ENCODE results near the gene AQP1. TPM values are rescaled to one million over a fixed set of nuclear protein-coding genes. Genes with fewer than 3 reads are reported as not detected.

The AQP1 gene
- polyA plus RNA-seq, 2 of the 4 experiments (the other 2 are of a cell fraction), result 0.49 to 0.58 TPM

GRCh38 chr7:30907527-30908267 lies 4.0 kb upstream of the AQP1 start:
- WGBS (ENCODE audit: missing lambda C conversion rate), result 82% methylated on average over 6 of the region's 14 CpGs

GRCh38 chr7:30908681-30909080 lies 3.0 kb upstream of the AQP1 start:
- TF ChIP-seq, protein P1, sequence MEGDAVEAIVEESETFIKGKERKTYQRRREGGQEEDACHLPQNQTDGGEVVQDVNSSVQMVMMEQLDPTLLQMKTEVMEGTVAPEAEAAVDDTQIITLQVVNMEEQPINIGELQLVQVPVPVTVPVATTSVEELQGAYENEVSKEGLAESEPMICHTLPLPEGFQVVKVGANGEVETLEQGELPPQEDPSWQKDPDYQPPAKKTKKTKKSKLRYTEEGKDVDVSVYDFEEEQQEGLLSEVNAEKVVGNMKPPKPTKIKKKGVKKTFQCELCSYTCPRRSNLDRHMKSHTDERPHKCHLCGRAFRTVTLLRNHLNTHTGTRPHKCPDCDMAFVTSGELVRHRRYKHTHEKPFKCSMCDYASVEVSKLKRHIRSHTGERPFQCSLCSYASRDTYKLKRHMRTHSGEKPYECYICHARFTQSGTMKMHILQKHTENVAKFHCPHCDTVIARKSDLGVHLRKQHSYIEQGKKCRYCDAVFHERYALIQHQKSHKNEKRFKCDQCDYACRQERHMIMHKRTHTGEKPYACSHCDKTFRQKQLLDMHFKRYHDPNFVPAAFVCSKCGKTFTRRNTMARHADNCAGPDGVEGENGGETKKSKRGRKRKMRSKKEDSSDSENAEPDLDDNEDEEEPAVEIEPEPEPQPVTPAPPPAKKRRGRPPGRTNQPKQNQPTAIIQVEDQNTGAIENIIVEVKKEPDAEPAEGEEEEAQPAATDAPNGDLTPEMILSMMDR (IDR thresholded peaks at IDR 0.05), result no peak
- no peak for TF ChIP-seq HOXB5 (CRISPR knock-in tag; IDR thresholded peaks at IDR 0.05)
- TF ChIP-seq HDAC2 (IDR thresholded peaks at IDR 0.05), result no peak
- no peak for TF ChIP-seq CHD4 (IDR thresholded peaks at IDR 0.05; ENCODE audit: borderline replicate concordance)
- TF ChIP-seq ZFP36 (IDR thresholded peaks at IDR 0.05; ENCODE audit: borderline replicate concordance, partially characterized antibody), result no peak
- no peak for TF ChIP-seq HEYL (CRISPR knock-in tag; IDR thresholded peaks at IDR 0.05)
- TF ChIP-seq EHF (CRISPR knock-in tag; IDR thresholded peaks at IDR 0.05), result no peak
- no peak for TF ChIP-seq FOXS1 (CRISPR knock-in tag; IDR thresholded peaks at IDR 0.05)
- TF ChIP-seq ZNF302 (CRISPR knock-in tag; IDR thresholded peaks at IDR 0.05), result no peak
- no peak for TF ChIP-seq ELK1 (IDR thresholded peaks at IDR 0.05; ENCODE audit: low read depth, low read length)
- TF ChIP-seq EHMT2 (IDR thresholded peaks at IDR 0.05; ENCODE audit: low read depth), result no peak
- no peak for TF ChIP-seq SREBF2 (IDR thresholded peaks at IDR 0.05)
- TF ChIP-seq FOSB (CRISPR knock-in tag; IDR thresholded peaks at IDR 0.05), result no peak
- no peak for TF ChIP-seq RNF2 (IDR thresholded peaks at IDR 0.05; ENCODE audit: borderline replicate concordance, low read depth)
- TF ChIP-seq POLR2AphosphoS2 (conservative IDR thresholded peaks at IDR 0.05; ENCODE audit: low read length), result no peak
- TF ChIP-seq, protein P2, sequence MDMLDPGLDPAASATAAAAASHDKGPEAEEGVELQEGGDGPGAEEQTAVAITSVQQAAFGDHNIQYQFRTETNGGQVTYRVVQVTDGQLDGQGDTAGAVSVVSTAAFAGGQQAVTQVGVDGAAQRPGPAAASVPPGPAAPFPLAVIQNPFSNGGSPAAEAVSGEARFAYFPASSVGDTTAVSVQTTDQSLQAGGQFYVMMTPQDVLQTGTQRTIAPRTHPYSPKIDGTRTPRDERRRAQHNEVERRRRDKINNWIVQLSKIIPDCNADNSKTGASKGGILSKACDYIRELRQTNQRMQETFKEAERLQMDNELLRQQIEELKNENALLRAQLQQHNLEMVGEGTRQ (IDR thresholded peaks at IDR 0.05), result no peak
- TF ChIP-seq RFX5 (IDR thresholded peaks at IDR 0.05), result no peak
- TF ChIP-seq SMC3 (IDR thresholded peaks at IDR 0.05), result no peak
- TF ChIP-seq TP53 (CRISPR knock-in tag; IDR thresholded peaks at IDR 0.05), result no peak
- 85% methylated on average over 10 of the region's 10 CpGs for WGBS (ENCODE audit: missing lambda C conversion rate)
- H3K9me3 ChIP-seq, result no peaks in the 10 kb centered on the region
- no peak overlapping the region for H3K27ac ChIP-seq
- H3K4me1 ChIP-seq, result peaks cover 8% of the 10 kb centered on the region; the same call in 2 of the 3 replicates
- H3K4me2 ChIP-seq, result no peak overlapping the region
- no peak for FAIRE-seq
- DNase-seq (ENCODE audit: low read depth in 1 of 2, low spot score in 1 of 2), result no peak
- H3K4me3 ChIP-seq, result no peak overlapping the region
- peak in 1 of 2 experiments; percentile 39; a peak in 3 of 6 replicates for ATAC-seq
- ChIA-PET CTCF (interaction anchor here (0.8 to 1.3 kb wide), 4 partner anchors 9 to 109 kb away, joined by 3 to 4 read pairs (median 3); no protein-coding TSS in a partner anchor), POLR2A (no interaction called here)

More at GRCh38 chr7:30907527-30908267, 4.0 kb upstream of the AQP1 start:
- DNase-seq (ENCODE audit: low read depth in 1 of 2, low spot score in 1 of 2) (no peak), FAIRE-seq (no peak), ATAC-seq (peak in 1 of 2 experiments; percentile 16; a peak in 1 of 6 replicates)
- Histone ChIP-seq H3K4me3 (no peak overlapping the region), H3K4me2 (no peak overlapping the region), H3K4me1 (peaks cover 8% of the 10 kb centered on the region; the same call in 2 of the 3 replicates), H3K27ac (no peak overlapping the region), H3K9me3 (no peaks in the 10 kb centered on the region)
- ChIA-PET POLR2A (no interaction called here), CTCF (interaction anchor here (0.8 to 1.9 kb wide), 4 partner anchors 10 to 76 kb away, joined by 3 to 4 read pairs (median 4); no protein-coding TSS in a partner anchor)
- TF ChIP-seq SREBF2 (IDR thresholded peaks at IDR 0.05) (no peak), NR3C1 (IDR thresholded peaks at IDR 0.05) (no peak), ATOH8 (CRISPR knock-in tag; IDR thresholded peaks at IDR 0.05; ENCODE audit: low read depth) (no peak), RCOR1 (IDR thresholded peaks at IDR 0.05; ENCODE audit: low read depth, low read length) (no peak), EP300 (IDR thresholded peaks at IDR 0.05) (no peak), POLR2A (IDR thresholded peaks at IDR 0.05; ENCODE audit: low read length) (no peak), CEBPB (IDR thresholded peaks at IDR 0.05) (no peak), HOXB13 (CRISPR knock-in tag; IDR thresholded peaks at IDR 0.05; ENCODE audit: low read depth) (no peak), BCL3 (IDR thresholded peaks at IDR 0.05) (no peak)

Data from A549 (cell line).